Epithelial cell of esophagus (primary cell): ENCODE data around the gene NKX1-1.

Experiments used
- DNase-seq: peaks from one replicate; pipeline ENCODE4 v3.0.0; 2010; ENCODE audit warnings: low read depth
- H3K4me3 ChIP-seq: 2 replicates; pipeline ENCODE4 v1.5.1; 2011; ENCODE audit warnings: mild to moderate bottlenecking, low read length, control low read depth
- CTCF ChIP-seq: IDR thresholded peaks from 2 replicates; pipeline ENCODE4 v1.5.1; 2011; ENCODE audit warnings: low read depth, mild to moderate bottlenecking, low read length, control low read depth, inconsistent platforms; ENCODE audit not compliant: insufficient read depth; ENCODE audit errors: missing control alignments

NKX1-1 gene

DNA sequence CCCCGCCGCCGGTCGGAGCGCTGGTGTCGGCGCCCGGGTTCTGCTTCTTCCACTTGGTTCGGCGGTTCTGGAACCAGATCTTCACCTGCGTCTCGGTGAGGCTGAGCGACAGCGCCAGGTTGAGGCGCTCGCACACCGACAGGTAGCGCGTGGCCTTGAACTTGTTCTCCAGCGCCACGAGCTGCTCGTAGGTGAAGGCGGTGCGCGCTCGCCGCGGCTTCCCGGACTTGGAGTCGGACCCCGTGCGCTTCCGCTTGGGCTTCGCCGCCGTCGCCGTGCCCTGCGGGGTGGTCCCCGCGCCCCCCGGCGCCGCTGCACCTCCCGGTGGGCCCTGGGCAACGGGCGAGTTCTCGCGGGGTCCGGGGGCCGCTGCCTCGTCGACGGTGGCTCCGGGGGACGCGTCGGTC lies 3.1 kb downstream of the NKX1-1 start:
- TF ChIP-seq CTCF: no peak
- no peak for DNase-seq
- no peak overlapping the region for H3K4me3 ChIP-seq

- TF ChIP-seq CTCF: no peak
- H3K4me3 ChIP-seq: no peak overlapping the region
- peak; percentile 12 for DNase-seq
These were observed 3.6 kb downstream of the NKX1-1 start for GRCh38 chr4:1402516-1403091.

DNA sequence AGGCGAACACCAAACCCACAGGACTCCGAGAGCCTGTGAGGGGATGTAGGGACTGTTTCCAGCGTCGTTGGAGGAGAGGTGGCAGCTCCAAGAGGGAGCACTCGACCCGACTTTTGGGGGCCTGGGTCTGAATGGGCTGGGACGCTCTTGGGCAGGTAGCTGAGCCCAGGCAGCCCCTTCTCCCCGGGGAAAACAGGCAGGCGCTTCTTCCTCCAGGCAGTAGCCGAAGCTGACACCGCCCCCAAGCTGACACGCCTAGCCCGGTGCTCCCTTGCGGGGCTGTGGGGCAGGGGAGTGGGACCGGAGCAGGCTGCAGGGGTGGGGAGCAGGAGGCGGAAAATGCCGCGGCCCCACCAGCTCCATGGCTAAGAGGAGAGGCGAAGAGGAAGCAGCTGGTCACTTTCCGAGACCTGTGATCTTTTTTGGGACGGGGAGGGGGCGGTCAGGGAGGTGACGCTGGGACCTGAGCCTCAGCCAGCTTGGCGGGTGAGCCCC lies 4.2 kb downstream of the NKX1-1 start:
- TF ChIP-seq CTCF: no peak
- DNase-seq: no peak
- no peak overlapping the region for H3K4me3 ChIP-seq

GRCh38 chr4:1401409-1402020 lies 4.7 kb downstream of the NKX1-1 start:
- no peak overlapping the region for H3K4me3 ChIP-seq
- no peak for TF ChIP-seq CTCF
- DNase-seq: no peak

GRCh38 chr4:1400831-1401408 lies 5.3 kb downstream of the NKX1-1 start:
- no peak for TF ChIP-seq CTCF
- no peak for DNase-seq
- no peak overlapping the region for H3K4me3 ChIP-seq

DNA sequence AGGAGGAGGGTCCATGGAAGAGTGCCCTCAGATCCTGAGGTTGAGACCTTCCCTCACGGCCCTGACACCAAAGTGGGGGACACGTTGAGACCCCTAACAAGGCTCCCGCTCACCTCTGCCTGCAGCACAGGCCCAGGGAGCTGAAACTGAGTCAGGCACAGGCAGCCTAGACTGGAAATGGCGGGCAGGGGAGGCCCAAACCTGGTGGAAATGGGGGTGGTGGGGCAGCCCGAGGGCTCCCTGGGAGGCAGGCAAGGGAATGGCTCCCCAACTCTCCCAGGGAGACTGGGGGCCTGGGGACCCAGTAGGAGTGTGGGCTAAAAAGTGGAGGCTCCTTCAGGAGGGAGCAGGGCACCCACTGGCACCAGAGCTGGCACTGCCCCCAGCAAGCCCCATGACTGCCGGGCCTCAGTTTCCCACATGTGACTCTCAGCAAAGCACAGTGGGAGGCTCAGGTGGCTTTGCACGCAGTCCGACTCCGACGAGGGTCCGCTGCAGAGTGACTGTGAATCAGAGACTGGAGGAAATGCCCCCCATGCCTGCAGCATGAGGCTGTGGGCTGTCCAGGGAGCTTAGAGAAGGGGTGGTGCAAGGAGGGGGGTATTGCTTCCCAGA lies 5.9 kb downstream of the NKX1-1 start:
- no peak overlapping the region for H3K4me3 ChIP-seq
- no peak for TF ChIP-seq CTCF
- no peak for DNase-seq
